Measurements from ENCODE around the gene MSH2. TPM values are rescaled to one million over a fixed set of nuclear protein-coding genes. Genes with fewer than 3 reads are reported as not detected.

Gene MSH2
- total and polyA plus RNA-seq, 4 donors: 1.6 to 33.3 (median 3.8) TPM

GRCh38 chr2:47404356-47404755, 1.4 kb downstream of the MSH2 start:
- no peaks in the 10 kb centered on the region for H3K36me3 ChIP-seq (ENCODE audit: control insufficient read depth in 4 of 4, insufficient read depth in 3 of 4, low read depth in 1 of 4, low read length in 3 of 4)
- DNase-seq (ENCODE audit: low spot score): no peak
- H3K27me3 ChIP-seq (ENCODE audit: control insufficient read depth in 4 of 4, insufficient read depth in 4 of 4, low read length in 3 of 4): no peaks in the 10 kb centered on the region
- 85% methylated on average over 10 of the region's 10 CpGs for WGBS
- no peak for TF ChIP-seq HNF4A (conservative IDR thresholded peaks at IDR 0.05)
- TF ChIP-seq YY1 (IDR thresholded peaks at IDR 0.05): no peak
- TF ChIP-seq REST (IDR thresholded peaks at IDR 0.05): no peak
- no peak for TF ChIP-seq SP1 (IDR thresholded peaks at IDR 0.05)
- no peak for TF ChIP-seq HNF4G (IDR thresholded peaks at IDR 0.05)
- TF ChIP-seq ATF3 (IDR thresholded peaks at IDR 0.05): no peak
- TF ChIP-seq RXRA (IDR thresholded peaks at IDR 0.05): no peak
- TF ChIP-seq FOXA2 (IDR thresholded peaks at IDR 0.05): no peak
- no peak for TF ChIP-seq ZBTB33 (IDR thresholded peaks at IDR 0.05)
- no peak for TF ChIP-seq JUND (IDR thresholded peaks at IDR 0.05)
- no peak for TF ChIP-seq EGR1 (IDR thresholded peaks at IDR 0.05; ENCODE audit: low read depth in 2 of 2)
- TF ChIP-seq CTCF (IDR thresholded peaks at IDR 0.05; ENCODE audit: low read depth, low read length, missing input control): no peak
- no peak for TF ChIP-seq RAD21 (IDR thresholded peaks at IDR 0.05)
- TF ChIP-seq GABPA (IDR thresholded peaks at IDR 0.05 in 1 of 2, conservative IDR thresholded peaks at IDR 0.05 in 1 of 2): no peak
- no peak for TF ChIP-seq MAX (IDR thresholded peaks at IDR 0.05)
- TF ChIP-seq TAF1 (conservative IDR thresholded peaks at IDR 0.05): no peak
- no peak for TF ChIP-seq NR2F2 (IDR thresholded peaks at IDR 0.05)
- no peak for TF ChIP-seq FOXA1 (IDR thresholded peaks at IDR 0.05)
- H3K9ac ChIP-seq (ENCODE audit: low read depth in 1 of 2, low read length in 2 of 2): no peak overlapping the region
- H3K9me3 ChIP-seq (ENCODE audit: control insufficient read depth in 4 of 4, low read length in 3 of 4): no peaks in the 10 kb centered on the region
- H3K4me1 ChIP-seq (ENCODE audit: control insufficient read depth in 4 of 4, insufficient read depth in 4 of 4, low read length in 3 of 4): peaks cover 2 to 18% (median 13%) of the 10 kb centered on the region in 4 donors
- no peak overlapping the region for H3K4me3 ChIP-seq (ENCODE audit: low read depth in 1 of 3, low read length in 3 of 3)
- H3K27ac ChIP-seq (ENCODE audit: low read depth in 1 of 2, low read length in 2 of 2): no peak overlapping the region
